Activated CD4-positive, alpha-beta T cell treated with anti-CD3 and anti-CD28 coated beads, Interleukin-2, amount 10 ng/mL, durations not matched to agents 7 days and 5 days (primary cell): ENCODE measurements around the gene PRR30. TPM values are rescaled to one million over a fixed set of nuclear protein-coding genes. Genes with fewer than 3 reads are reported as not detected.
"Not testable (repeated sequence)": the region's sequence is repeated elsewhere in the genome, so short reads cannot be mapped to it uniquely, and the experiment has no call there.

ENCODE experiments used
- CTCF ChIA-PET: fragments of 350-600 bp; sonication (Branson Sonifier 250); formaldehyde crosslinking; loops from one replicate; lab custom pipeline; 2021; ENCODE audit warnings: antibody characterized with exemption; lab: Charles Lee
- POLR2A ChIA-PET: fragments of 350-600 bp; sonication (Branson Sonifier 250); formaldehyde crosslinking; loops from one replicate; lab custom pipeline; 2021; ENCODE audit warnings: antibody characterized with exemption; lab: Charles Lee
- DNase-seq: peaks from one replicate; pipeline ENCODE4 v3.0.0-alpha.2; 2020
- H3K27ac Mint-ChIP-seq: one replicate; pipeline ENCODE4 v1.8.0; 2021; ENCODE audit warnings: mild to moderate bottlenecking, moderate library complexity, mixed read lengths
- H3K27me3 Mint-ChIP-seq: one replicate; pipeline ENCODE4 v1.8.0; 2021; ENCODE audit warnings: mixed read lengths
- H3K36me3 Mint-ChIP-seq: one replicate; pipeline ENCODE4 v1.8.0; 2021; ENCODE audit warnings: low read depth, mixed read lengths
- H3K4me1 Mint-ChIP-seq: one replicate; pipeline ENCODE4 v1.8.0; 2021; ENCODE audit warnings: mixed read lengths
- H3K4me3 Mint-ChIP-seq: one replicate; pipeline ENCODE4 v1.8.0; 2021; ENCODE audit warnings: mild to moderate bottlenecking, moderate library complexity, mixed read lengths
- H3K9me3 Mint-ChIP-seq: one replicate; pipeline ENCODE4 v1.8.0; 2021; ENCODE audit warnings: mixed read lengths
- total RNA-seq, 2 experiments: library from RNA; stranded (reverse); gene quantifications; one replicate each; pipeline ENCODE4 v1.2.3, GENCODE V29; 2021

PRR30 gene
- not detected for total RNA-seq

GRCh38 chr2:27139310-27139709, at the start of gene PRR30:
PRR30 (minus strand) TSS chr2:27139410; CDS start chr2:27138329, 1,081 bp downstream.
- H3K9me3 Mint-ChIP-seq, result peaks cover 2% of the 10 kb centered on the region
- H3K27me3 Mint-ChIP-seq, result peaks cover 19% of the 10 kb centered on the region
- H3K36me3 Mint-ChIP-seq, result no peaks in the 10 kb centered on the region
- ChIA-PET CTCF (interaction anchor here (1.0 to 1.6 kb wide), 2 partner anchors 12 to 15 kb away, joined by 3 to 4 read pairs; partner anchors contain the start of gene ABHD1), POLR2A (no interaction called here)
- peaks cover 12% of the 10 kb centered on the region for H3K4me1 Mint-ChIP-seq
- no peak within 1 kb of the TSS for H3K4me3 Mint-ChIP-seq
- no peak for DNase-seq
- H3K27ac Mint-ChIP-seq, result no peak within 1 kb of the TSS

- peaks cover 19% of the 10 kb centered on the region for H3K27me3 Mint-ChIP-seq
- H3K4me1 Mint-ChIP-seq, result peaks cover 2% of the 10 kb centered on the region
- no peaks in the 10 kb centered on the region for H3K9me3 Mint-ChIP-seq
- POLR2A ChIA-PET, result no interaction called here
- CTCF ChIA-PET, result interaction anchor here (0.6 to 1.5 kb wide), 5 partner anchors 14 to 357 kb away, joined by 3 to 4 read pairs (median 3); no protein-coding TSS in a partner anchor
- no peak overlapping the region for H3K4me3 Mint-ChIP-seq
- no peak for DNase-seq
- no peaks in the 10 kb centered on the region for H3K36me3 Mint-ChIP-seq
- no peak overlapping the region for H3K27ac Mint-ChIP-seq
Observed at GRCh38 chr2:27186613-27187345, 47.6 kb upstream of the PRR30 start.

GRCh38 chr2:27185331-27186026, 46.3 kb upstream of the PRR30 start:
- peaks cover 2% of the 10 kb centered on the region for H3K4me1 Mint-ChIP-seq
- H3K4me3 Mint-ChIP-seq, result no peak overlapping the region
- CTCF ChIA-PET, result interaction anchor here (0.6 to 1.4 kb wide), 3 partner anchors 16 to 224 kb away, joined by 3 read pairs; no protein-coding TSS in a partner anchor
- no peak overlapping the region for H3K27ac Mint-ChIP-seq
- peaks cover 26% of the 10 kb centered on the region for H3K27me3 Mint-ChIP-seq
- H3K9me3 Mint-ChIP-seq, result no peaks in the 10 kb centered on the region
- POLR2A ChIA-PET, result no interaction called here
- no peak for DNase-seq
- H3K36me3 Mint-ChIP-seq, result no peaks in the 10 kb centered on the region

GRCh38 chr2:27184115-27184514, 44.9 kb upstream of the PRR30 start:
- Mint-ChIP-seq H3K4me3 (no peak overlapping the region), H3K27me3 (peaks cover 34% of the 10 kb centered on the region), H3K27ac (no peak overlapping the region), H3K4me1 (peaks cover 2% of the 10 kb centered on the region), H3K9me3 (no peaks in the 10 kb centered on the region), H3K36me3 (no peaks in the 10 kb centered on the region)
- ChIA-PET CTCF (no interaction called here), POLR2A (no interaction called here)
- DNase-seq, result no peak

GRCh38 chr2:27182346-27182745, 43.1 kb upstream of the PRR30 start:
- Mint-ChIP-seq H3K9me3 (no peaks in the 10 kb centered on the region), H3K4me3 (no peak overlapping the region), H3K36me3 (no peaks in the 10 kb centered on the region), H3K27me3 (peaks cover 44% of the 10 kb centered on the region), H3K4me1 (peaks cover 4% of the 10 kb centered on the region), H3K27ac (no peak overlapping the region)
- ChIA-PET CTCF (interaction anchor here (0.6 to 1.3 kb wide), 2 partner anchors 166 to 1175 kb away, joined by 3 to 4 read pairs; no protein-coding TSS in a partner anchor), POLR2A (no interaction called here)
- no peak for DNase-seq

GRCh38 chr2:27179344-27180000, 40.3 kb upstream of the PRR30 start:
- Mint-ChIP-seq H3K27ac (no peak overlapping the region), H3K9me3 (no peaks in the 10 kb centered on the region), H3K27me3 (peaks cover 41% of the 10 kb centered on the region), H3K4me1 (peaks cover 4% of the 10 kb centered on the region), H3K4me3 (no peak overlapping the region), H3K36me3 (no peaks in the 10 kb centered on the region)
- DNase-seq, result no peak
- ChIA-PET CTCF (no interaction called here), POLR2A (no interaction called here)

- Mint-ChIP-seq H3K27me3 (peaks cover 34% of the 10 kb centered on the region), H3K4me3 (no peak overlapping the region), H3K27ac (no peak overlapping the region), H3K36me3 (no peaks in the 10 kb centered on the region), H3K4me1 (peaks cover 2% of the 10 kb centered on the region), H3K9me3 (no peaks in the 10 kb centered on the region)
- no peak for DNase-seq
- POLR2A ChIA-PET, result no interaction called here
- CTCF ChIA-PET, result interaction anchor here (0.7 to 1.3 kb wide), 2 partner anchors 9 to 235 kb away, joined by 3 to 4 read pairs; no protein-coding TSS in a partner anchor
Observed at GRCh38 chr2:27178469-27178868, 39.3 kb upstream of the PRR30 start.

- peaks cover 34% of the 10 kb centered on the region for H3K27me3 Mint-ChIP-seq
- no peaks in the 10 kb centered on the region for H3K9me3 Mint-ChIP-seq
- DNase-seq, result no peak
- no peaks in the 10 kb centered on the region for H3K36me3 Mint-ChIP-seq
- H3K4me3 Mint-ChIP-seq, result no peak overlapping the region
- ChIA-PET CTCF (interaction anchor here (0.7 to 1.3 kb wide), 2 partner anchors 8 to 235 kb away, joined by 3 to 4 read pairs; no protein-coding TSS in a partner anchor), POLR2A (no interaction called here)
- no peak overlapping the region for H3K27ac Mint-ChIP-seq
- peaks cover 2% of the 10 kb centered on the region for H3K4me1 Mint-ChIP-seq
Observed at GRCh38 chr2:27177441-27178351, 38.5 kb upstream of the PRR30 start.

GRCh38 chr2:27175781-27176180, 36.6 kb upstream of the PRR30 start:
- POLR2A ChIA-PET, H3K9me3 Mint-ChIP-seq, H3K27ac Mint-ChIP-seq, DNase-seq, H3K4me1 Mint-ChIP-seq, H3K4me3 Mint-ChIP-seq, H3K36me3 Mint-ChIP-seq: not testable (repeated sequence)
- peaks cover 34% of the 10 kb centered on the region for H3K27me3 Mint-ChIP-seq
- CTCF ChIA-PET, result interaction anchor here (0.7 kb wide), 1 partner anchor 1312 kb away, joined by 3 read pairs; no protein-coding TSS in a partner anchor

- CTCF ChIA-PET, result no interaction called here
- no peaks in the 10 kb centered on the region for H3K9me3 Mint-ChIP-seq
- peaks cover 34% of the 10 kb centered on the region for H3K27me3 Mint-ChIP-seq
- H3K27ac Mint-ChIP-seq, result no peak overlapping the region
- POLR2A ChIA-PET, result no interaction called here
- H3K4me1 Mint-ChIP-seq, result peaks cover 2% of the 10 kb centered on the region
- DNase-seq, result no peak
- no peaks in the 10 kb centered on the region for H3K36me3 Mint-ChIP-seq
- H3K4me3 Mint-ChIP-seq, result no peak overlapping the region
Observed at GRCh38 chr2:27175330-27175729, 36.1 kb upstream of the PRR30 start.

GRCh38 chr2:27174638-27175037, 35.4 kb upstream of the PRR30 start:
- no peak overlapping the region for H3K4me3 Mint-ChIP-seq
- H3K4me1 Mint-ChIP-seq, result peaks cover 4% of the 10 kb centered on the region
- ChIA-PET POLR2A (no interaction called here), CTCF (no interaction called here)
- H3K36me3 Mint-ChIP-seq, result no peaks in the 10 kb centered on the region
- peaks cover 32% of the 10 kb centered on the region for H3K27me3 Mint-ChIP-seq
- no peak overlapping the region for H3K27ac Mint-ChIP-seq
- no peak for DNase-seq
- H3K9me3 Mint-ChIP-seq, result no peaks in the 10 kb centered on the region

GRCh38 chr2:27171351-27171848, 32.2 kb upstream of the PRR30 start:
- no peak overlapping the region for H3K27ac Mint-ChIP-seq
- no peak overlapping the region for H3K4me3 Mint-ChIP-seq
- ChIA-PET POLR2A (no interaction called here), CTCF (interaction anchor here (0.6 to 1.9 kb wide), 4 partner anchors 108 to 1015 kb away, joined by 3 to 8 read pairs (median 3); no protein-coding TSS in a partner anchor)
- H3K9me3 Mint-ChIP-seq, result no peaks in the 10 kb centered on the region
- peaks cover 17% of the 10 kb centered on the region for H3K27me3 Mint-ChIP-seq
- peaks cover 7% of the 10 kb centered on the region for H3K4me1 Mint-ChIP-seq
- H3K36me3 Mint-ChIP-seq, result no peaks in the 10 kb centered on the region
- DNase-seq, result no peak
